H9 (cell line): ENCODE measurements around the gene PHF8. TPM values are rescaled to one million over a fixed set of nuclear protein-coding genes. Genes with fewer than 3 reads are reported as not detected.

Experiments used
- DNase-seq: peaks from one replicate; pipeline ENCODE4 v3.0.0-alpha.2; 2017
- H2AFZ ChIP-seq: one replicate; pipeline ENCODE4 v1.6.1; 2013; ENCODE audit warnings: mild to moderate bottlenecking, low read length, control low read depth, moderate library complexity
- H2AK5ac ChIP-seq: 2 replicates; pipeline ENCODE4 v1.6.1; 2013; ENCODE audit warnings: low read length, control low read depth, mixed read lengths; ENCODE audit not compliant: insufficient read length
- H2BK120ac ChIP-seq: one replicate; pipeline ENCODE4 v1.6.1; 2013; ENCODE audit warnings: low read depth, mild to moderate bottlenecking, low read length, control low read depth, inconsistent platforms; ENCODE audit not compliant: poor library complexity, severe bottlenecking
- H2BK12ac ChIP-seq: 2 replicates; pipeline ENCODE4 v1.6.1; 2013; ENCODE audit warnings: low read length, control low read depth, mixed read lengths, low read depth; ENCODE audit not compliant: insufficient read length
- H2BK15ac ChIP-seq: 2 replicates; pipeline ENCODE4 v1.6.1; 2013; ENCODE audit warnings: low read depth, low read length, control low read depth
- H2BK20ac ChIP-seq: one replicate; pipeline ENCODE4 v1.6.1; 2013; ENCODE audit warnings: low read depth, mild to moderate bottlenecking, low read length, control low read depth, inconsistent platforms; ENCODE audit not compliant: poor library complexity, severe bottlenecking
- H2BK5ac ChIP-seq: 2 replicates; pipeline ENCODE4 v1.6.1; 2013; ENCODE audit warnings: low read length, control low read depth, mixed read lengths; ENCODE audit not compliant: insufficient read length
- H3K14ac ChIP-seq: 2 replicates; pipeline ENCODE4 v1.6.1; 2013; ENCODE audit warnings: low read length, control low read depth; ENCODE audit not compliant: insufficient read depth
- H3K18ac ChIP-seq: 2 replicates; pipeline ENCODE4 v1.6.1; 2013; ENCODE audit warnings: low read depth, mild to moderate bottlenecking, mixed read lengths, low read length, control low read depth; ENCODE audit not compliant: insufficient read length
- H3K23ac ChIP-seq: 2 replicates; pipeline ENCODE4 v1.6.1; 2013; ENCODE audit warnings: low read length, control low read depth, mixed read lengths, low read depth; ENCODE audit not compliant: insufficient read length
- H3K23me2 ChIP-seq: 2 replicates; pipeline ENCODE4 v1.6.1; 2013; ENCODE audit warnings: low read depth, mild to moderate bottlenecking, mixed read lengths, low read length, control low read depth; ENCODE audit not compliant: insufficient read length, poor library complexity, severe bottlenecking
- H3K27ac ChIP-seq: 2 replicates; pipeline ENCODE4 v1.5.1; 2013; ENCODE audit warnings: low read length, control low read depth, mixed read lengths, low read depth; ENCODE audit not compliant: insufficient read length
- H3K27me3 ChIP-seq: 2 replicates; pipeline ENCODE4 v1.6.1; 2013; ENCODE audit warnings: low read length, control low read depth, inconsistent platforms; ENCODE audit not compliant: insufficient read depth
- H3K4ac ChIP-seq: 2 replicates; pipeline ENCODE4 v1.6.1; 2013; ENCODE audit warnings: low read depth, mild to moderate bottlenecking, control low read depth, inconsistent platforms, low read length, moderate library complexity
- H3K4me1 ChIP-seq: 2 replicates; pipeline ENCODE4 v1.6.1; 2013; ENCODE audit warnings: low read length, control low read depth, inconsistent platforms; ENCODE audit not compliant: insufficient read depth
- H3K4me2 ChIP-seq: 2 replicates; pipeline ENCODE4 v1.6.1; 2013; ENCODE audit warnings: low read length, control low read depth, mixed read lengths; ENCODE audit not compliant: insufficient read length, insufficient read depth
- H3K56ac ChIP-seq: 2 replicates; pipeline ENCODE4 v1.6.1; 2013; ENCODE audit warnings: low read depth, mild to moderate bottlenecking, mixed read lengths, low read length, control low read depth; ENCODE audit not compliant: insufficient read length
- H3K79me1 ChIP-seq: 2 replicates; pipeline ENCODE4 v1.6.1; 2013; ENCODE audit warnings: low read depth, mild to moderate bottlenecking, moderate library complexity, low read length, control low read depth, inconsistent platforms; ENCODE audit not compliant: insufficient read depth, poor library complexity, severe bottlenecking
- H3K79me2 ChIP-seq: 2 replicates; pipeline ENCODE4 v1.6.1; 2013; ENCODE audit warnings: low read length, control low read depth, inconsistent platforms; ENCODE audit not compliant: insufficient read depth
- H3K9ac ChIP-seq: 2 replicates; pipeline ENCODE4 v1.6.1; 2013; ENCODE audit warnings: low read length, control low read depth, mixed read lengths; ENCODE audit not compliant: insufficient read length; ENCODE audit errors: extremely low read depth
- H3K9me3 ChIP-seq: one replicate; pipeline ENCODE4 v1.6.1; 2013; ENCODE audit warnings: low read depth, low read length, inconsistent platforms; ENCODE audit not compliant: control insufficient read depth
- H3T11ph ChIP-seq: one replicate; pipeline ENCODE4 v1.6.1; 2013; ENCODE audit warnings: mild to moderate bottlenecking, low read length, control low read depth, inconsistent platforms
- H4K20me1 ChIP-seq: one replicate; pipeline ENCODE4 v1.6.1; 2013; ENCODE audit not compliant: control insufficient read depth, insufficient read length, insufficient read depth
- H4K5ac ChIP-seq: 2 replicates; pipeline ENCODE4 v1.6.1; 2013; ENCODE audit warnings: low read depth, mild to moderate bottlenecking, mixed read lengths, low read length, control low read depth; ENCODE audit not compliant: insufficient read length
- H4K8ac ChIP-seq: replicated peaks from 2 replicates; pipeline ENCODE4 v1.6.1; 2013; ENCODE audit warnings: low read length, control low read depth, mixed read lengths, low read depth; ENCODE audit not compliant: insufficient read length
- H4K91ac ChIP-seq: 2 replicates; pipeline ENCODE4 v1.6.1; 2013; ENCODE audit warnings: low read depth, mild to moderate bottlenecking, moderate library complexity, mixed read lengths, low read length, control low read depth; ENCODE audit not compliant: insufficient read length
- H3K27ac Mint-ChIP-seq, 3 experiments: 2 replicates in 2 of 3; 3 replicates in 1 of 3; pipeline ENCODE4 v1.8.0; 2020 to 2021; ENCODE audit warnings: mixed read lengths in 3 of 3, mild to moderate bottlenecking in 1 of 3, moderate library complexity in 1 of 3
- H3K27me3 Mint-ChIP-seq: 2 replicates; pipeline ENCODE4 v1.8.0; 2021; ENCODE audit warnings: low read depth, mild to moderate bottlenecking, moderate library complexity, mixed read lengths
- H3K36me3 Mint-ChIP-seq, 3 experiments: 2 replicates in 2 of 3; 3 replicates in 1 of 3; pipeline ENCODE4 v1.8.0; 2020 to 2021; ENCODE audit warnings: low read depth in 3 of 3, mixed read lengths in 3 of 3; ENCODE audit not compliant: insufficient read depth in 1 of 3
- H3K4me1 Mint-ChIP-seq, 2 experiments: 2 replicates each; pipeline ENCODE4 v1.8.0; 2020; ENCODE audit warnings: mixed read lengths in 2 of 2
- H3K4me3 Mint-ChIP-seq, 2 experiments: 2 replicates in 1 of 2; 3 replicates in 1 of 2; pipeline ENCODE4 v1.8.0; 2020 to 2021; ENCODE audit warnings: mild to moderate bottlenecking in 2 of 2, mixed read lengths in 2 of 2, moderate library complexity in 1 of 2
- H3K9me3 Mint-ChIP-seq, 2 experiments: 2 replicates in 1 of 2; 3 replicates in 1 of 2; pipeline ENCODE4 v1.8.0; 2020; ENCODE audit warnings: mild to moderate bottlenecking in 2 of 2, mixed read lengths in 2 of 2, moderate library complexity in 1 of 2
- whole genome bisulfite sequencing: extraction: QIAGEN DNeasy Blood & Tissue Kit; methylation state at CpG from one replicate; pipeline ENCODE4 v1.1.7; 2013; ENCODE audit warnings: missing lambda C conversion rate, low lambda C conversion rate, mixed read lengths; ENCODE audit not compliant: insufficient read length; ENCODE audit errors: extremely low coverage; 5-methylcytosine and 5-hydroxymethylcytosine counted together
- total RNA-seq: library from RNA; stranded (reverse); gene quantifications from 2 replicates; pipeline ENCODE4 v1.2.1, GENCODE V29; 2021
- TF ChIP-seq, protein P1 (sequence below): fragments of 200-600 bp; sonication (generic); conservative IDR thresholded peaks from 3 replicates; pipeline ENCODE4 v1.8.0; 2021; ENCODE audit warnings: antibody characterized with exemption, mild to moderate bottlenecking

PHF8 gene
- total RNA-seq, 1 experiment from 2014 or later: 38.9 TPM

DNA sequence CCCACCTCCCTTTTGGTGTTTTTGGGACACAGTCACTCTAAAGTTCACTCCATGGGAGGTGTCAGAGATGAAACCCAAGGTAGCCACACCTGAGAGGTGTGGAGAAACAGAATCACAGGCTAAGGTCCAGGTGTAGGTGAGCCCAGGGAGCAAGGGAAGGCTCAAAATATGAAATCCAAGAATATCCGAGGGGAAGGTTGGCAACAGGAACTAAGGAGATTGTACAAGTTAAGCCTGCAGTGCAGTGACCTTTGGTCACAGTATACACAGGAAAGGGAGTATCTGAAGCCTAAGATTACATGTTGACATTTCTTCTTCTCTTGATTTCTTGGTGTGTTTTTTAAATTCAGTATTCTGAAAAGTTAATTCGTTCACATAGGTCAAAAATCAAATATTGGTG is 46.5 kb downstream of the PHF8 start:
- Histone ChIP-seq H4K5ac (no peak overlapping the region), H3K9me3 (peaks cover 29% of the 10 kb centered on the region), H2BK5ac (no peak overlapping the region), H3K27me3 (no peaks in the 10 kb centered on the region), H2BK20ac (no peak overlapping the region), H3K56ac (no peak overlapping the region), H3K27ac (no peak overlapping the region), H3K79me1 (no peaks in the 10 kb centered on the region), H2AFZ (no peak overlapping the region), H4K91ac (no peak overlapping the region), H2BK12ac (no peak overlapping the region), H2AK5ac (no peak overlapping the region), H3K4me1 (no peaks in the 10 kb centered on the region), H2BK15ac (no peak overlapping the region), H2BK120ac (no peak overlapping the region), H3K79me2 (no peaks in the 10 kb centered on the region), H3K23ac (no peak overlapping the region), H3K23me2 (no peaks in the 10 kb centered on the region), H3K4ac (no peak overlapping the region), H4K8ac (no peak overlapping the region), H3K9ac (no peak overlapping the region), H4K20me1 (no peaks in the 10 kb centered on the region), H3K14ac (no peak overlapping the region), H3K4me2 (no peak overlapping the region), H3K18ac (no peak overlapping the region), H3T11ph (no peak overlapping the region)
- Mint-ChIP-seq H3K9me3 (peaks cover 70 to 82% of the 10 kb centered on the region in 2 experiments), H3K4me3 (no peak overlapping the region), H3K36me3 (peaks cover 35 to 84% (median 50%) of the 10 kb centered on the region in 3 experiments), H3K4me1 (no peaks in the 10 kb centered on the region), H3K27me3 (no peaks in the 10 kb centered on the region; the same call in 1 of the 2 replicates), H3K27ac (peak overlapping the region in 1 of 3 experiments; percentile 21; a peak in 2 of 7 replicates)
- no peak for DNase-seq
- TF ChIP-seq, protein P1, sequence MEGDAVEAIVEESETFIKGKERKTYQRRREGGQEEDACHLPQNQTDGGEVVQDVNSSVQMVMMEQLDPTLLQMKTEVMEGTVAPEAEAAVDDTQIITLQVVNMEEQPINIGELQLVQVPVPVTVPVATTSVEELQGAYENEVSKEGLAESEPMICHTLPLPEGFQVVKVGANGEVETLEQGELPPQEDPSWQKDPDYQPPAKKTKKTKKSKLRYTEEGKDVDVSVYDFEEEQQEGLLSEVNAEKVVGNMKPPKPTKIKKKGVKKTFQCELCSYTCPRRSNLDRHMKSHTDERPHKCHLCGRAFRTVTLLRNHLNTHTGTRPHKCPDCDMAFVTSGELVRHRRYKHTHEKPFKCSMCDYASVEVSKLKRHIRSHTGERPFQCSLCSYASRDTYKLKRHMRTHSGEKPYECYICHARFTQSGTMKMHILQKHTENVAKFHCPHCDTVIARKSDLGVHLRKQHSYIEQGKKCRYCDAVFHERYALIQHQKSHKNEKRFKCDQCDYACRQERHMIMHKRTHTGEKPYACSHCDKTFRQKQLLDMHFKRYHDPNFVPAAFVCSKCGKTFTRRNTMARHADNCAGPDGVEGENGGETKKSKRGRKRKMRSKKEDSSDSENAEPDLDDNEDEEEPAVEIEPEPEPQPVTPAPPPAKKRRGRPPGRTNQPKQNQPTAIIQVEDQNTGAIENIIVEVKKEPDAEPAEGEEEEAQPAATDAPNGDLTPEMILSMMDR: no peak
- WGBS: no CpG with 5 or more reads among the region's 2 CpGs
